Neural cell (in vitro differentiated cells): ENCODE data around the gene RBM19.

Source experiments
- CTCF ChIP-seq: fragments of 450-650 bp; IDR thresholded peaks from 2 replicates; pipeline ENCODE4 v1.5.1; 2014; ENCODE audit warnings: antibody characterized with exemption, mild to moderate bottlenecking, moderate library complexity; ENCODE audit not compliant: poor library complexity, severe bottlenecking
- EP300 ChIP-seq: fragments of 450-650 bp; conservative IDR thresholded peaks from 2 replicates; pipeline ENCODE4 v1.6.1; 2014; ENCODE audit warnings: antibody characterized with exemption, mild to moderate bottlenecking, moderate library complexity; ENCODE audit not compliant: poor library complexity, severe bottlenecking
- REST ChIP-seq: IDR thresholded peaks from 2 replicates; pipeline ENCODE4 v1.6.1; 2012; ENCODE audit warnings: borderline replicate concordance
- SMC3 ChIP-seq: fragments of 450-650 bp; conservative IDR thresholded peaks from 2 replicates; pipeline ENCODE4 v1.6.1; 2014; ENCODE audit warnings: antibody characterized with exemption, mild to moderate bottlenecking, moderate library complexity; ENCODE audit not compliant: poor library complexity

- no peak for TF ChIP-seq EP300
- no peak for TF ChIP-seq REST
- TF ChIP-seq CTCF = no peak
- TF ChIP-seq SMC3 = no peak
Measured at GRCh38 chr12:113876160-113876559, 90.0 kb downstream of the RBM19 start.
